DMS 273 (cell line): ENCODE results near the gene UGT1A5.
"Not testable (repeated sequence)": the region's sequence is repeated elsewhere in the genome, so short reads cannot be mapped to it uniquely, and the experiment has no call there.

ENCODE experiments used
- DNase-seq: peaks from one replicate; lab custom pipeline; 2025; ENCODE audit not compliant: unreplicated experiment; lab: John Stamatoyannopoulos, UW

UGT1A5 gene

DNA sequence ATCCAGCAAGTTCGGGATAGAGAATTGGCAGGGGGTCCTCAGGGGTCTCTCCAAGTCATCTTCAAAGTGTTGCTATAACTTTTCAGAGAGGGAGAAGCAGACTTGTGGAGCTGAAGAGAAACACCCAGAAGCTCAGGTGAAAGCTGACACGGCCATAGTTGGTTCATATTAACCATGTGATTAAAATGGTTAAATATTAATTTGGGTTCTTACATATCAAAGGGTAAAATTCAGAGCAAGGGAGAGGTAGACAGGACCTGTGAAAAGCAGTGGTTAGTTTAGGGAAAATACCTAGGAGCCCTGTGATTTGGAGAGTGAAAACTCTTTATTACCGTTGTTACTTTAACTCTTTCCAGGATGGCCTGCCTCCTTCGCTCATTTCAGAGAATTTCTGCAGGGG, 20.1 kb upstream of the UGT1A5 start, which contains the start of gene UGT1A6:
UGT1A6 (plus strand) TSS at position 243 of the 400 bp plus-strand sequence; CDS start at position 358, 115 bp downstream.
- DNase-seq = no peak

DNA sequence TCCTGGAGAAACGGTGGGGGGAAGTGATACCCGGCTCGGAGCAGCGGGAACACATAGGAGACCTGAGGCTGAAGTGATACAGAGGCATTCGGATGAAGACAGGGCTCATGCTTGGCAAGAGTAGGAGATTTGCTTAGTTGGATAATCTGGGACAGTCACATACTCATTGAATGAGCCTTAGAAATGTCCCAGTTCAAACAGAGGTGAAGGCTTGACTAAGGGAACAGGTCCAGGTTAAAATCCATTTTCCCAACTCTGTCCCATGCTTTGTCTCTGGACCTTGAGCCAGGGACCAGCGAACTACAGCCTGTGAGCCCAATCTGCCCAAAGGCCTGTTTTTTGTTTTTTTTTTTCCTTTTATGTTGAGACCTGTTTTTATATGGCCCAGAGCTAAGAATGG, 18.7 kb upstream of the UGT1A5 start:
- no peak for DNase-seq

DNA sequence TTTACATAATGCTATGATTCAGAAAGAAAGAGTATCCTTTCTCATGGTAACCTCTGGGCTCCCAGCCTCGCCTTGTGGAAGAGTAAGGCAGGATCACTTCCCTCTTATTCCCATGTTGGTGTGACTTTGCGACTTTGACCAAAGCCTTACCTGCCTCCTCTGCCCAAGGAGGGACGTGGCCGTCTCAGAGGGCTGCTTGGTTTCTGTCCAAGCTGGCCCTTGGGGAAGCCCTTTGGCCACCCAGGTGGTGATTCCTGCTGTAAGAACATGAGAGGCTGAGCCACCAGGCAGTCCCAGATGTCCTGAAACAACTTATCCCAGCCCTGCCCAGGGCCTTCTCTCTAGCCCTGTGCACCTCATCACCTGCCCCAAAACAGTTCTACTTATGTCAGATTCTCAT, 14.0 kb upstream of the UGT1A5 start:
- DNase-seq = no peak

DNA sequence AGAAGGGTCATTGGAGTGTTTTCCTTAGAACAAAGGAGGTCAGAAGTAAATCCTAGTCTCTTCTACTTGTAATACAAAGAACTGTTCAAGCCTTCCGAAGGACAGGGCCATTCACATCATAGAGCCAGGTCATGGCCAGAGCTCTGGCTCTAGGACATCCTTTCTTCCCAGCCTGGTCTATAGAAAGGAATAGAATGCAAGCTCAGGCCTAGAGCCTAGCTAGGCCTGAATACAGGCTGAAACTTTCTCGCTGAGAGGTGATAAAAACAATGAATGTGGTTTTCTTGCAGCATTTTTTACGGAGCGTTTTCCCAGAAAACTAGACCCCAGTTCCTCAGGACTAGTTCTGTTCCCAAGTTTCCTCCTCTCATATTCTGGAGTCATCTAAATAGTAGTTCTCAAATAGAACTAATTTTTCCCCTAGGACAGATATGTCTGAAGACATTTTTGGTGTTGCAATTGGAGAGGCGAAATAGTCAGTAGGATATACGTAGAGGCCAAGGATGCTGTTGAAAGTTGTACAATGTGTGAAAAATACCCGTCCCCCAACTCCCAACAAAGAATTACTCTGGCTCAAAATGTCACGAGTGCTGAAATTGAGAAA, 13.2 kb upstream of the UGT1A5 start:
- no peak for DNase-seq

DNA sequence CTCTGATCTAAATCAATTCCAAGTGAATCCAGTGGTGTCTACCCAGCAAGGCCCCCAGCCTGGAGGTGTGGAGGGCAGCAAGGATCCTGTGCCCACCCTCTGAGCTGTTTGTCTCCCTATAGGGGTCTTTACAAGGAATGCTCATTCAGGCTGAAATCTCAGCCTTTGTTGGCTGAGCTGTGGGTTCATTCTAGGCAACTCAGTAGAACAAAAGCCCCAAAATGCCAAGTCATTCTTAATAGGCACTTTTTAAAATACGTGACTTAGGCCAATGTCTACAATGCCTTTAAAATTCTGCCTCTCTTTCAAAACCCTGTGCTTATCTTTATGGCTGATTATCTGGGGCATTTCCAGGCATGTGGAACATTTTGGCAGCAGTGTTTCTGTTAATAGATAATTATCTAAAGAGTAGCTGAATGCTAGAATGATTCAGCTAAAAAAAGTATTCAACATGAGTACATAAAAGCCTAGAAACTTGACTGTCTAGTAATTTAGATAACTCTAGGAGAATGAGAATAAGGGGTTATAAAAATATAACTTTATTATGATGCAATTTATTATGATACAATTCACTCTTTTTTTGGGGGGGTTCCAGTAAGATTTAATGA, 12.6 kb upstream of the UGT1A5 start:
- DNase-seq = peak; percentile 8

DNA sequence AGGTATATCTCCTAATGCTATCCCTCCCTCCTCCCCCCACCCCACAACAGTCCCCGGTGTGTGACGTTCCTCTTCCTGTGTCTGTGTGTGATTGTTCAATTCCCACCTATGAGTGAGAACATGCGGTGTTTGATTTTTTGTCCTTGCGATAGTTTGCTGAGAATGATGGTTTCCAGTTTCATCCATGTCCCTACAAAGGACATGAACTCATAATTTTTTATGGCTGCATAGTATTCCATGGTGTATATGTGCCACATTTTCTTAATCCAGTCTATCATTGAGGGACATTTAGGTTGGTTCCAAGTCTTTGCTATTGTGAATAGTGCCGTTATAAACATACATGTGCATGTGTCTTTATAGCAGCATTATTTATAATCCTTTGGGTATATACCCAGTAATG, 11.9 kb upstream of the UGT1A5 start:
- not testable (repeated sequence) for DNase-seq

DNA sequence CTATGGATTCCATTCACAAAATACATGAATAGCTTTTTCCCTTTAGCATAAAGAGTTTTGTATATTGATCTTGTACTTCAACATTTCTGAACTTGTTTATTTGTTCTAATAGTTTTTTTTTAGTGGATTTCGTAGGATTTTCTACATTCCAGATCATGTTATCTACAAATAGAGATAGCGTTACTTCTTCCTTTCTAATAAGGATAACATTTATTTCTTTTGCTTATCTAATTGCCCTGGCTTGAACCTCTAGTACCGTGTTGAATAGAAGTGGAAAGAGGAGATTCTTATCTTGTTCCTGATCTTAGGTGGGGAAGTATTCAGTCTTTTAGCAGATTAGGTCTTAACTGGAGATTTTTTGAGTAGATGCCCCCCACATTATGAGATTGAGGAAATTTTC, 10.5 kb upstream of the UGT1A5 start:
- DNase-seq = no peak

DNA sequence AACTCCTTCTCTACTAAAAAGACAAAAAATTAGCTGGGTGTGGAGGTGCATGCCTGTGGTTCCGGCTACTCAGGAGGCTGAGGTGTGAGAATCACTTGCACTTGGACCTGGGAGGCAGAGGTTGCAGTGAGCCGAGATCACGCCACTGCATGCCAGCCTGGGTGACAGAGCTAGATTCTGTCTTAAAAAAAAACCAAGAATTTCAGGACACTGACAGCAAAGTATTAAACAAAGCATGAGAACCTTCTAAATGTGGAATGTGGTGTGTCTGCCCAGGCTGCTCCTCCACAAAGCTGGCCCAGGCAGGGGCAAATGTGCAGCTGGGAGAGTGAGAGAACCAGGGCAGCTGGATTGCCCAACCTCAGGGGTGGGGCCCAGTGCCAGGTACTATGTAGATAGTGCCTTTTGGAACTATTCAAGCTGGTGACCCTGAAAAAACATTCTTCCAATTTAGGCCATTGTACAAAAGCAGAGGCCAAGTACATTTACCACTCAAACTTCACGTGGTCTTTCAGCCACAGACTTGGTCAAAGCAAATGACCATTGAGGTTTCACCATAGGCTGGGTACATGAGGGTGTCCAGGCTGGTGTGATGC, 6.7 kb upstream of the UGT1A5 start:
- DNase-seq = no peak

DNA sequence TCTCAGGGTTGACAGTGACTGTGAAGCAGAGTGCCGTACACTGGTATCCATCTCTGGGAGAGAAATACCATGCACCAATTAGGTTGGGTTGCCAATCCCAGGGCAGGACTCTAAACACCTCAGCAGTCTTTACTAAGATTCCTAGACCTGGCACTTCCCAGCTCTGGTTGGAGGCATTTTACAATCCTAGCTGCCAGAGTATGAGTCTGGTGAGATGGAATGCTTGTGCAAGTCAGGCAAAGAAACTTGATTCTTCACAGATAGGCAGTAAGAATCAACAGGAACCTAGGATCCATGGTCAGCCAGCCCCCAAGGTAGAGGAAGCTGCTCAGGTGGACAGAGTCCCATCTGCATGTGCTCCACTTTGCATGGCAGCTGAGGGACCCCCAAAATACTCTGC, 6.0 kb upstream of the UGT1A5 start:
- no peak for DNase-seq

DNA sequence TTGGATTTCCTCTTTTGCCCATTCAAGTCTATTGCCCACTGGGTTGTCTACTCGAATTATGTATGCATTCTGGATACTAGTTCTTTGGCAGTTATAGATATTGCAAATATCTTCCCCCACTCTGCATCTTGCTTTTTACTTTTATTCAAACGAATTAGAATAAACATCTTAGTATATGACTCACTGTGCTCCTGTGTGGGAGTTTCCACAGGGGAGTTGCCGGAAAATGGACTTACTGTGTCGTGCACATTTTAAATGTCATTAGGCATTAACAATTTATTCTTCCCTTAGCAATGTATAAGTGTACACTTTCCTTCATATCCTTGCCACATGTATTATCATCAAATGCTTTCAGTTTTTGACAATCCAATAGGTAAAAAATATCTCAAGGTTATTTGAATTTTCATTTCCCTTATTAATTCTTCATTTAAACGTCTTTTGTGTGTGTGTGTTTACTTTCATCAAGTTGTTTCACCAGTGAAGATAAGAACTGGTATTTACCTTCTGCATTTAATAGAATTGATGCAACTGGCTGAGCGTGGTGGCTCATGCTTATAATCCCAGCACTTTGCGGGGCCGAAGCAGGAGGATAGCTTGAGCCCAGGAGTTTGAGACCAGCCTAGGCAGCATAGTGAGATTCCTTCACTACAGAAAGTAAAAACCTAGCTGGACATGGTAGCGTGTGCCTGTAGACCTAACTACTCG, 4.6 kb upstream of the UGT1A5 start:
- no peak for DNase-seq

DNA sequence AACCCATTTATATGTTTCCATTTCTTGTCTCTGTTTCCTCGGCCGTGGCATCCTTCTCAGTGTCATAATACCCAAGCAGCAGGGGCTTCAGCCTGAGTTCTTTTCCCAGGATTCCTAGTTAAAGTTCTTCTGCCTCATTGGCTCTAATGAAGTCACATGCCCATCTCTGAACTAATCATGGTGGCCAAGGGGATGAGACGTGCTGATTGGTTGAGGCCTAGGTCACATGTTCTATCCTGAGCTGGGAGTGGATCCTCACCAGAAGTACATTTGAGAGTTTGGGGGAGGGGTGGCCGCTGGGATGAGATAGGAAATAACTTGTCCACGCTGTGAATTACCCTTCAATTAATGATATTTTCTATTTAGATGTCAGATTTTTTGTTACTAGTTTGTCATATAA, 3.8 kb upstream of the UGT1A5 start:
- DNase-seq = no peak

DNA sequence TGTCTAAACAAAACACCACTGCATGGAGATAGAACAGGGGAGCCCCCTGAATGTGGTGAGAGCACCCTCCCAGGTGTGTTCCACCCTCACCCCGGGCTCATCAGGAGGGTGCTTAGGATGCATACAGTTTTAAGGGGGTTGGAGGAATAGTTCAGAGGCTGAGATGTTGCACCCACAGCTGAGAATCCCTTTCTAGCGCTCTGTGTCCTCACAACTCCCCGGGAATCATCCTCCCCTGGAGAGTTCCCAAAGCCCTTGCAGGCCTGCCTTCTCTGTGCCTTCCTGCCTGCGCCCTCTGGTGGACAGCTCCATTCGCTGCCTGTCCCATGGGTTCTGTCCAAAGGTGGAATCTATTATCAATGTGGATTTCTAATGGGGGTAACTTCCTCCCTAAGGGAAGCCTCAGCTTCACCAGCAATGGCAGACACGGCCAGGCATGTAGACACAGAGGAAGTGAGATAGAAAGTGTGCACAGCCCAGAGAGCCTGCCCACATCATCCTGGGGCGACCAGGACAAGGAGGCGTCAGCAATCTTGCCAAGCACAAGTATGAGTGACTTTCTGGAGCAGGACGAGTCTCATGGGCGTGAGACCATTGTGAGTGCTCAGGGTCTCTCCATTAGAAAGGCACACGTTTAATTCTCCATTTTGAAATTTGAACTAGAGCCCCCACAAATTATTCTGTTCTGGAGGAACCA, 1.2 kb upstream of the UGT1A5 start:
- DNase-seq = peak; percentile 87

DNA sequence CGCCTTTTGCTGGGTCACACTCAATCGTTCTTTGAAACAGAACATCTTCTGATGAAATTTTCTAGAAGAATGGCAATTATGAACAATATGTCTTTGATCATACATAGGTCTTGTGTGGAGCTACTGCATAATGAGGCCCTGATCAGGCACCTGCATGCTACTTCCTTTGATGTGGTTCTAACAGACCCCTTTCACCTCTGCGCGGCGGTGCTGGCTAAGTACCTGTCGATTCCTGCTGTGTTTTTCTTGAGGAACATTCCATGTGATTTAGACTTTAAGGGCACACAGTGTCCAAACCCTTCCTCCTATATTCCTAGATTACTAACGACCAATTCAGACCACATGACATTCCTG, 532 bp downstream of the UGT1A5 start:
- no peak for DNase-seq

DNA sequence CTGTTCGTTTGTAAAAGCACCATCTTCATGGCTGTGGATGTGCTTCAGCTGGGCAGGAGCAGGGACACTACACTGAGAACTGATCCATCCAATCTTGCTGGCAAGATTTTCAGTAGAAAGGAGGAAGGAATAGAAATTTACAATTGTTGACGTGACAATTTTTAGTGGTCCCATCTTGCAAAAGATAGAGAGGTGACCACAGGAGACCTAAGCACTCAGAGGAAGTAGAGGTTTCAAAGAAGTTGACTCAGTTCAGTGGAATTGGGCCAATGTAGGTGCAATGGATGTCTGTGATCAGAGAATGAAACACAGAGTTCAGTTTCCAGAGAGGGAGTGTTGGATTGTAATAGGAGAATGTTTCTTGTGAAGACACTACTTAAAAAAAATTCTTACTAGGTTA, 1.4 kb downstream of the UGT1A5 start:
- DNase-seq = no peak

DNA sequence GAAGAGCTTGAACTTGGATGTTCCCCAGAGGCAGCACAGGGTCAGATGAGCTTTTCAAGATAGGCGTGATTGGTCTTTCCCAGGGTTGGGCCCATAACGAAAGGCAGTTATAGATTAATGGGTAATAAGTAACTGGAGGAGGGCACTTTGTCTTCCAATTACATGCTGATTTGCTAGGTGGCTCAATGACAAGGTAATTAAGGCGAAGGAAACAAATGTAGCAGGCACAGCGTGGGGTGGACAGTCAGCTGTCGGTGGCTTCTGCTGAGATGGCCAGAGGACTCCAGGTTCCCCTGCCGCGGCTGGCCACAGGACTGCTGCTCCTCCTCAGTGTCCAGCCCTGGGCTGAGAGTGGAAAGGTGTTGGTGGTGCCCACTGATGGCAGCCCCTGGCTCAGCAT, 5.8 kb downstream of the UGT1A5 start, which contains the start of gene UGT1A4:
UGT1A4 (plus strand) TSS at position 185 of the 400 bp plus-strand sequence; CDS start at position 270, 85 bp downstream.
- no peak for DNase-seq

DNA sequence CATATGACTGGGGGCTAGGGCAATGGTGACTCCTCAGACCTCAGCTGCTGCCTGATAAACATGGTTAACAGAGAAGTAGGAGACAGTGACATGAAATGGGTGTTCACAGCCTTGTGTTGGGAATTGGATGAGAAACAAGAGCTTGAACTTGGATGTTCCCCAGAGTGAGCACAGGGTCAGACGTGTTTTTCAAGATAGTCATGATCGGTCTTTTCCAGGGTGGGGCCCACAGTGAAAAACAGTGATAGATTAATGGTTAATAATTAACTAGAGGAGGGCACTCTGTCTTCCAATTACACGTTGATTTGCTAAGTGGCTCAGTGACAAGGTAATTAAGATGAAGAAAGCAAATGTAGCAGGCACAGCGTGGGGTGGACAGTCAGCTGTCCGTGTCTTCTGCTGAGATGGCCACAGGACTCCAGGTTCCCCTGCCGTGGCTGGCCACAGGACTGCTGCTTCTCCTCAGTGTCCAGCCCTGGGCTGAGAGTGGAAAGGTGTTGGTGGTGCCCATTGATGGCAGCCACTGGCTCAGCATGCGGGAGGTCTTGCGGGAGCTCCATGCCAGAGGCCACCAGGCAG, 16.1 kb downstream of the UGT1A5 start, which contains the start of gene UGT1A3:
UGT1A3 (plus strand) TSS at position 320 of the 579 bp plus-strand sequence; CDS start at position 405, 85 bp downstream.
- no peak for DNase-seq

DNA sequence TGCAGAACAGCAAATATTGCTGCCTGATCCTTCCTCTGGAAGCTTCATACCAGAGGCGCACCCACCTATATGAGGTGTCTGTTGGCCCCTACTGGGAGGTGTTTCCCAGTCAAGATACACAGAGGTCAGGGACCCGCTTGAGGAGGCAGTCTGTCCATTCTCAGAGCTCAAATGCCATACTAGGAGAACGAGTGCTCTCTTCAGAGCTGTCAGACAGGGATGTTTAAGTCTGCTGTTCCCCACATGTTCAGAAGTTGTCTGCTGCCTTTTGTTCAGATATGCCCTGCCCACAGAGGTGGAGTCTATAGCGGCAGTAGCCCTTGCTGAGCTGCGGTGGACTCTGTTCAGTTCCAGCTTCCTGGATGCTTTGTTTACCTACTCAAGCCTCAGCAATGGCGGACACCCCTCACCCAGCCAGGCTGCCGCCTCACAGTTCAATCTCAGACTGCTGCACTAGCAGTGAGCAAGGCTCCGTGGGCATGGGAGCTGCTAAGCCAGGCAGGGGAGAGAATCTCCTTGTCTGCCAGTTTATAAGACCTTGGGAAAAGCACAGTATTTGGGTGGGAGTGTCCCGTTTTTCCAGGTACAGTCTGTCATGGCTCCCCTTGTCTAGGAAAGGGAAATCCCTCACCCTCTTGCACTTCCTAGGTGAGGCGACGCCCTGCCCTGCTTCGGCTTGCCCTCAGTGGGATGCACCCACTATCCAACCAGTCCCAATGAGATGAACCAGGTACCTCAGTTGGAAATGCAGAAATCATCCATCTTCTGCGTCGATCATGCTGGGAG, 24.4 kb downstream of the UGT1A5 start:
- not testable (repeated sequence) for DNase-seq

DNA sequence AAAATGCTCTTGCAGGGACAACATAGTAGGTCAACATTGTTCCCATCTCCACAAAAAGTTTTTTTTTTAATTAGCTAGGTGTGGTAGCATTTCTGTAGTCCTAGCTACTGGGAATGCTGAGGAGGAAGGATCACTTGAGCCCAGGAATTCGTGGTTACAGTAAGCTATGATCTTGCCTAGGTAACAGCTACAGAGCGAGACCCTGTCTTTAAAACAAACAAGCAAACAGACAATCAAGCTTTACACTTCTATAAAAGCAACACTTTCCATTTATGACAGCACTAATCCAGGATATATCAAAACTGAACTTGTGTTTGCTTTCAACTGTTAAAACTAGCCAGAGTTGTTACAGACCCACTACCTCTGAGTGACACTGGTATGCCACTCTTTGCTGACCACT, 28.2 kb downstream of the UGT1A5 start:
- no peak for DNase-seq

DNA sequence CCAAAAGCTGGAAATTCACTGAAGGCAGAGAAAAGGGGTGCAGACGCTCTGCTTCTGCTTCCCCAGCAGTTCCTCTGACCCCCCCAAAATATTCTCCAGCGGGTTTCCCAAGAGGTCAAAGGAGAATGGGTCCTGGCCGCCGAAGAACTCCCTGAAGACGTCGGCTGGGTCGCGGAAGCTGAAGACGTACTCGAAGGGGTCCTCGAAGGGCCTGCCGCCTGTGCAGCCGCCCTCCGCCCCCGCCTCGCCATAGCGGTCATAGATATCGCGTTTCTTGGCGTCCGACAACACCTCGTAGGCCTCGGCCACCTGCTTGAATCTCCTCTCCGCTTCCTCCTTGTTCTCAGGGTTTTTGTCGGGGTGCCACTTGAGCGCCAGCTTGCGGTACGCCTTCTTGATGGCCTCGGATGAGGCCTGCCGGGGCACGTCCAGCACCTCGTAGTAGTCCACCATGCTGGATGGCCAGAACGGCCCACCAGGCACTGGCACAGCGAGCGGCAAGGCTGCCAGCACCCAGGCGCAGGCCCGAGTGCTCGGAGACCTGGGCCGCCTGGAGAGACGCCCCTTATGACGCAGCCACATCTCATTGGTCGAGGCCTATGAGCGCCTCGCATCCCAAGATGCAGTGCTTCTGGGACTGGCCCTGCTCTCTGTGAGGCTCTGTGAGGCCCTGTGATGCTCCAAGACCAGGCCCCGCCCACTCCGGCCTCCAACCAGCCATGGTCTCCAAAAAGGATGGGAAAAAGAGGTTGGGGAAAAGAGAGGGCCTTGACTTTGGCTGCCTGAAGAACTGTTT, 31.0 kb downstream of the UGT1A5 start:
- DNase-seq = no peak
